ENCODE data around the gene CNPY1. TPM values are rescaled to one million over a fixed set of nuclear protein-coding genes. Genes with fewer than 3 reads are reported as not detected.

CNPY1 gene
- total RNA-seq, 4 donors from 2014 or later: not detected

DNA sequence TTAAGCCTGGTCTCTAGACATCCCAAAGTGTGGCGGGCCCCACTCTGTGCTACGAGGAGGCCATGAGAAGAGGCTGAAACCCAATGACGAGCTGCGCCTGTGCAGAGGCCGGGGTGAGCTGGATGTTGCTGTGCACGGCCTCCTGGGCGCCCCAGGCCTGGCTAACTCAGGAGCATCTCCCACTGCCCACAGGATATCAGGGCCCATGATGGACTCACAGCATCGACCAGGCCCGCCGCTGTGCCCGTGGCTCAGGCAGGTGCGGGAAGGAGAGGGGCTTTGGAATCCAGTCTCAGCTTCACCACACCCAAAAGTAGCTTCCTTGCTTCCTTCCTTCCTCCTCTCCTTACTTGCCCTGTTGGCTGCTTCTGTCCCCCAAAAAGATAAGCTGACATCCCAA is 4.6 kb upstream of the CNPY1 start:
- no peak for TF ChIP-seq POLR2A (IDR thresholded peaks at IDR 0.05; ENCODE audit: low read depth)
- no peak for TF ChIP-seq EP300 (IDR thresholded peaks at IDR 0.05)
- TF ChIP-seq, protein P1, sequence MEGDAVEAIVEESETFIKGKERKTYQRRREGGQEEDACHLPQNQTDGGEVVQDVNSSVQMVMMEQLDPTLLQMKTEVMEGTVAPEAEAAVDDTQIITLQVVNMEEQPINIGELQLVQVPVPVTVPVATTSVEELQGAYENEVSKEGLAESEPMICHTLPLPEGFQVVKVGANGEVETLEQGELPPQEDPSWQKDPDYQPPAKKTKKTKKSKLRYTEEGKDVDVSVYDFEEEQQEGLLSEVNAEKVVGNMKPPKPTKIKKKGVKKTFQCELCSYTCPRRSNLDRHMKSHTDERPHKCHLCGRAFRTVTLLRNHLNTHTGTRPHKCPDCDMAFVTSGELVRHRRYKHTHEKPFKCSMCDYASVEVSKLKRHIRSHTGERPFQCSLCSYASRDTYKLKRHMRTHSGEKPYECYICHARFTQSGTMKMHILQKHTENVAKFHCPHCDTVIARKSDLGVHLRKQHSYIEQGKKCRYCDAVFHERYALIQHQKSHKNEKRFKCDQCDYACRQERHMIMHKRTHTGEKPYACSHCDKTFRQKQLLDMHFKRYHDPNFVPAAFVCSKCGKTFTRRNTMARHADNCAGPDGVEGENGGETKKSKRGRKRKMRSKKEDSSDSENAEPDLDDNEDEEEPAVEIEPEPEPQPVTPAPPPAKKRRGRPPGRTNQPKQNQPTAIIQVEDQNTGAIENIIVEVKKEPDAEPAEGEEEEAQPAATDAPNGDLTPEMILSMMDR (IDR thresholded peaks at IDR 0.05): no peak
- no peak for TF ChIP-seq POLR2AphosphoS5 (IDR thresholded peaks at IDR 0.05)
- H3K4me3 ChIP-seq: no peak overlapping the region

DNA sequence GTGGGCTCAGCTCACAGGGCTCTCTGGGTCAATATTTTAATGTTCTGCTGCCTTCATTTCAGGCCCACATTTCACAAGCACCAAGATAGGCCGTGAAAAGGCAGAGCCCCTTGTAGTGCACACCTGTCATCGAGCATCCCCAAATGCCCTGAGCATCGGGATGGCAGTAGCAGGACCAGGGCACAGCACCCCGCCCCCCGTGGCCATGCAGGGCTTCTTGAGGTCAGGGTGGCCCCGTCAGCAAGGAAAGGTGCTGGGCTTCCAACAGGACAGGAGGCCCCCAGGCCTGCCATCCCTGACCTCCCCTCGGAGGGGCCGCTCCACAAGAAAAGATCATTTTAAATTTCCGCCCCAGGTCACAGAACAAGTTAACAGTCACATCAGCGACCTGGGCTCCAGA is 2.9 kb upstream of the CNPY1 start:
- Histone ChIP-seq H3K27ac (replicated peaks in 1 of 4) (no peak overlapping the region), H3K9me3 (peaks cover 0 to 20% (median 0%) of the 10 kb centered on the region in 4 donors), H3K4me1 (no peaks in the 10 kb centered on the region), H3K36me3 (no peaks in the 10 kb centered on the region), H3K4me3 (no peak overlapping the region), H3K27me3 (peaks cover 0 to 45% (median 0%) of the 10 kb centered on the region in 4 donors)
- TF ChIP-seq, protein P1 (IDR thresholded peaks at IDR 0.05): no peak
- TF ChIP-seq POLR2A (IDR thresholded peaks at IDR 0.05; ENCODE audit: low read depth): no peak
- TF ChIP-seq POLR2AphosphoS5 (IDR thresholded peaks at IDR 0.05): no peak
- no peak for TF ChIP-seq EP300 (IDR thresholded peaks at IDR 0.05)
- WGBS: 85% methylated on average over 7 of the region's 10 CpGs
- intact Hi-C loops (cut with DNase I): no loop called here
- DNase-seq (ENCODE audit: extremely low spot score): no peak

More for the DNA sequence above, 4.6 kb upstream of the CNPY1 start:
- intact Hi-C loops (cut with DNase I): no loop called here
- Histone ChIP-seq H3K36me3 (no peaks in the 10 kb centered on the region), H3K27me3 (peaks cover 0 to 51% (median 0%) of the 10 kb centered on the region in 4 donors), H3K4me1 (no peaks in the 10 kb centered on the region), H3K27ac (replicated peaks in 1 of 4) (no peak overlapping the region), H3K9me3 (peaks cover 0 to 22% (median 0%) of the 10 kb centered on the region in 4 donors)
- no peak for DNase-seq (ENCODE audit: extremely low spot score)
- 93% methylated on average over 12 of the region's 12 CpGs for WGBS

- no peak overlapping the region for H3K4me3 ChIP-seq
- peaks cover 0 to 43% (median 0%) of the 10 kb centered on the region in 4 donors for H3K27me3 ChIP-seq
- intact Hi-C loops (cut with DNase I): no loop called here
- TF ChIP-seq, protein P1 (IDR thresholded peaks at IDR 0.05): no peak
- TF ChIP-seq EP300 (IDR thresholded peaks at IDR 0.05) (no peak), POLR2AphosphoS5 (IDR thresholded peaks at IDR 0.05) (no peak), POLR2A (IDR thresholded peaks at IDR 0.05; ENCODE audit: low read depth) (no peak)
- peaks cover 0 to 6% (median 0%) of the 10 kb centered on the region in 4 donors for H3K9me3 ChIP-seq
- no peaks in the 10 kb centered on the region for H3K36me3 ChIP-seq
- no peak overlapping the region for H3K27ac ChIP-seq (replicated peaks in 1 of 4)
- no peaks in the 10 kb centered on the region for H3K4me1 ChIP-seq
- no peak for DNase-seq (ENCODE audit: extremely low spot score)
- WGBS: 89% methylated on average over 12 of the region's 12 CpGs
These were observed 917 bp upstream of the CNPY1 start for GRCh38 chr7:155547161-155547791.

- intact Hi-C loops (cut with DNase I): no loop called here
- Histone ChIP-seq H3K4me1 (no peaks in the 10 kb centered on the region), H3K4me3 (no peak overlapping the region), H3K9me3 (no peaks in the 10 kb centered on the region), H3K27ac (replicated peaks in 1 of 4) (no peak overlapping the region), H3K36me3 (no peaks in the 10 kb centered on the region), H3K27me3 (peaks cover 0 to 61% (median 0%) of the 10 kb centered on the region in 4 donors)
- TF ChIP-seq POLR2AphosphoS5 (IDR thresholded peaks at IDR 0.05): no peak
- DNase-seq (ENCODE audit: extremely low spot score): no peak
- WGBS: 81% methylated on average over 9 of the region's 9 CpGs
These were observed 1.0 kb downstream of the CNPY1 start for GRCh38 chr7:155545348-155545747.

GRCh38 chr7:155544485-155544884 is 1.9 kb downstream of the CNPY1 start:
- DNase-seq (ENCODE audit: extremely low spot score): no peak
- Histone ChIP-seq H3K4me1 (no peaks in the 10 kb centered on the region), H3K27me3 (peaks cover 0 to 57% (median 0%) of the 10 kb centered on the region in 4 donors), H3K27ac (replicated peaks in 1 of 4) (no peak overlapping the region), H3K9me3 (no peaks in the 10 kb centered on the region), H3K4me3 (no peak overlapping the region), H3K36me3 (no peaks in the 10 kb centered on the region)
- TF ChIP-seq POLR2A (IDR thresholded peaks at IDR 0.05; ENCODE audit: low read depth): no peak
- no peak for TF ChIP-seq EP300 (IDR thresholded peaks at IDR 0.05)
- TF ChIP-seq POLR2AphosphoS5 (IDR thresholded peaks at IDR 0.05): no peak
- TF ChIP-seq, protein P1 (IDR thresholded peaks at IDR 0.05): no peak
- intact Hi-C loops (cut with DNase I): no loop called here
- 100% methylated on average over 1 of the region's 7 CpGs for whole genome bisulfite sequencing
